ENCODE data around the gene KRTAP4-3.
A peak's percentile ranks its signal among the peaks of the same experiment; 100 is the strongest.

The KRTAP4-3 gene

DNA sequence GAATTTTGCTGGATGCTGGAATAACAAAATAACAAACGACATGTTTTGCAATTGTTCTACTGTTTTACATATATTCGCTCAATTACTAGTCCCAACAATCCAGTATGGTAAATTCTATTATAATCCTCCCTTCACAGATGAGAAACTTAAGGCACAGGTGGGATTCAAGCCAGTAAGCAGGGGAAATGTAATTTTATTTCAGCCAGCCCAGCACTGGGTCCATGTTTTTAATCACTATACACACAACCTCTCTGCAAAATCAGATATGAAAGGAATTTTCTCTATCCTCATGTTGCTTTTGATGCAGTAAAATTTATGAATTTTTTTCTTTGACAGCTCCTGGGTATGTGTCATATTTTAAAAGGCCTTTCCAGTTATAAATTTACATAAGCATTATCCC lies 22.8 kb downstream of the KRTAP4-3 start:
- ChIA-PET POLR2A (no interaction called here), CTCF (no interaction called here)
- TF ChIP-seq ZNF114 (tag by site-specific recombination; IDR thresholded peaks at IDR 0.05) (no peak), ZNF510 (tag by site-specific recombination; IDR thresholded peaks at IDR 0.05; ENCODE audit: insufficient replicate concordance) (no peak), ZNF26 (tag by site-specific recombination; IDR thresholded peaks at IDR 0.05) (no peak), ZBTB8A (tag by site-specific recombination; IDR thresholded peaks at IDR 0.05) (no peak), ZSCAN4 (tag by site-specific recombination; IDR thresholded peaks at IDR 0.05) (no peak), ZNF670 (tag by site-specific recombination; IDR thresholded peaks at IDR 0.05; ENCODE audit: low read depth) (no peak), ZNF292 (tag by site-specific recombination; IDR thresholded peaks at IDR 0.05; ENCODE audit: borderline replicate concordance, low read depth) (no peak), ZNF626 (tag by site-specific recombination; IDR thresholded peaks at IDR 0.05) (no peak), ZNF184 (tag by site-specific recombination; IDR thresholded peaks at IDR 0.05) (no peak), FEZF1 (tag by site-specific recombination; IDR thresholded peaks at IDR 0.05) (no peak), ZNF501 (tag by site-specific recombination; IDR thresholded peaks at IDR 0.05) (no peak), ZNF654 (tag by site-specific recombination; IDR thresholded peaks at IDR 0.05; ENCODE audit: low read depth) (no peak)
- TF ChIP-seq, protein P1, sequence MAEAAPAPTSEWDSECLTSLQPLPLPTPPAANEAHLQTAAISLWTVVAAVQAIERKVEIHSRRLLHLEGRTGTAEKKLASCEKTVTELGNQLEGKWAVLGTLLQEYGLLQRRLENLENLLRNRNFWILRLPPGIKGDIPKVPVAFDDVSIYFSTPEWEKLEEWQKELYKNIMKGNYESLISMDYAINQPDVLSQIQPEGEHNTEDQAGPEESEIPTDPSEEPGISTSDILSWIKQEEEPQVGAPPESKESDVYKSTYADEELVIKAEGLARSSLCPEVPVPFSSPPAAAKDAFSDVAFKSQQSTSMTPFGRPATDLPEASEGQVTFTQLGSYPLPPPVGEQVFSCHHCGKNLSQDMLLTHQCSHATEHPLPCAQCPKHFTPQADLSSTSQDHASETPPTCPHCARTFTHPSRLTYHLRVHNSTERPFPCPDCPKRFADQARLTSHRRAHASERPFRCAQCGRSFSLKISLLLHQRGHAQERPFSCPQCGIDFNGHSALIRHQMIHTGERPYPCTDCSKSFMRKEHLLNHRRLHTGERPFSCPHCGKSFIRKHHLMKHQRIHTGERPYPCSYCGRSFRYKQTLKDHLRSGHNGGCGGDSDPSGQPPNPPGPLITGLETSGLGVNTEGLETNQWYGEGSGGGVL (tag by site-specific recombination; IDR thresholded peaks at IDR 0.05) = no peak
- Histone ChIP-seq H3K27ac (ENCODE audit: extremely low read depth, low read depth, low read length) (no peak overlapping the region), H3K4me3 (ENCODE audit: low read depth, low read length) (no peak overlapping the region), H3K36me3 (ENCODE audit: control insufficient read depth in 2 of 2, insufficient read depth in 1 of 2, low read length in 2 of 2) (no peaks in the 10 kb centered on the region), H3K4me1 (ENCODE audit: control insufficient read depth, insufficient read depth, low read length) (no peaks in the 10 kb centered on the region), H3K9me3 (ENCODE audit: control insufficient read depth, insufficient read depth, low read depth, low read length) (no peaks in the 10 kb centered on the region)

- TF ChIP-seq ZNF692 (tag by site-specific recombination; IDR thresholded peaks at IDR 0.05) (no peak), ZNF366 (tag by site-specific recombination; conservative IDR thresholded peaks at IDR 0.05) (0 out of 2 replicates have a peak, but pooled peaks have one; percentile 28), ZFHX2 (tag by site-specific recombination; conservative IDR thresholded peaks at IDR 0.05) (no peak)
- CTCF ChIA-PET = no interaction called here
- POLR2A ChIA-PET = no interaction called here
- Histone ChIP-seq H3K4me1 (ENCODE audit: control insufficient read depth, insufficient read depth, low read length) (no peaks in the 10 kb centered on the region), H3K9me3 (ENCODE audit: control insufficient read depth, insufficient read depth, low read depth, low read length) (no peaks in the 10 kb centered on the region), H3K36me3 (ENCODE audit: control insufficient read depth in 2 of 2, insufficient read depth in 1 of 2, low read length in 2 of 2) (no peaks in the 10 kb centered on the region), H3K27ac (ENCODE audit: extremely low read depth, low read depth, low read length) (no peak overlapping the region), H3K4me3 (ENCODE audit: low read depth, low read length) (no peak overlapping the region)
These were observed 23.2 kb downstream of the KRTAP4-3 start for GRCh38 chr17:41144846-41145245.

DNA sequence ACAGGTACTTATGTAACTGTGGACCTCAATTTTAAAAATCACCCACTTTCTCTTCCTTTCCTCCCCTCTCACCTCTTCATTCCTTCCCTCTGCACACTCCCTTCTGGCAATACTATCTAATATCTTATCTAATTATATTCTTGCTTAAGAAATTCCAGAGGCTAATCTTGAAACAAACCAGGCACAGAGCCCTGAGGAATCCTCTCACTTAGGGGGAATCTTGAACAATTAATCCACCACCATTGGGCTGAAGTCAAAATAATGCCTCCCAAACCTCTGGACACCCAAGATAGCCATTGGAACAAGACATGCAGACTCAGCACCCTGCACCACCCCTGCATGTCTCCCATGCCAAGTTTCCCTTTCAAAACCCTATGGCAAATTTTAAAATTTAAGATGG lies 26.7 kb downstream of the KRTAP4-3 start:
- H3K9me3 ChIP-seq (ENCODE audit: control insufficient read depth, insufficient read depth, low read depth, low read length) = no peaks in the 10 kb centered on the region
- CTCF ChIA-PET = interaction anchor here (1.0 kb wide), 1 partner anchor 181 kb away, joined by 4 read pairs; no protein-coding TSS in a partner anchor
- no peak overlapping the region for H3K27ac ChIP-seq (ENCODE audit: extremely low read depth, low read depth, low read length)
- no peaks in the 10 kb centered on the region for H3K4me1 ChIP-seq (ENCODE audit: control insufficient read depth, insufficient read depth, low read length)
- POLR2A ChIA-PET = no interaction called here
- H3K36me3 ChIP-seq (ENCODE audit: control insufficient read depth in 2 of 2, insufficient read depth in 1 of 2, low read length in 2 of 2) = no peaks in the 10 kb centered on the region
- no peak overlapping the region for H3K4me3 ChIP-seq (ENCODE audit: low read depth, low read length)
- TF ChIP-seq ZBTB11 (tag by site-specific recombination; conservative IDR thresholded peaks at IDR 0.05; ENCODE audit: low read depth) (no peak), ZIC2 (tag by site-specific recombination; IDR thresholded peaks at IDR 0.05) (no peak), ZNF23 (tag by site-specific recombination; IDR thresholded peaks at IDR 0.05; ENCODE audit: borderline replicate concordance) (no peak), ZNF175 (tag by site-specific recombination; IDR thresholded peaks at IDR 0.05) (no peak)
